HG02759 (cell line): ENCODE measurements around the gene SLC25A4.
"Not testable (repeated sequence)": the region's sequence is repeated elsewhere in the genome, so short reads cannot be mapped to it uniquely, and the experiment has no call there.

Experiments used
- ATAC-seq: cut with Tn5 transposase; IDR thresholded peaks from one replicate; pipeline ENCODE4 v1.9.1; 2021; ENCODE audit warnings: mild to moderate bottlenecking, moderate library complexity; ENCODE audit not compliant: unreplicated experiment

Gene SLC25A4

GRCh38 chr4:185142912-185143600, at the start of gene SLC25A4:
Gene SLC25A4 (plus strand): TSS chr4:185143266. CDS start chr4:185143373, 107 bp downstream.
- peak; percentile 96 for ATAC-seq

- no peak for ATAC-seq
Measured at GRCh38 chr4:185093603-185094002, 49.5 kb upstream of the SLC25A4 start.

- ATAC-seq = no peak
Measured at GRCh38 chr4:185096032-185096653, 46.9 kb upstream of the SLC25A4 start.

- ATAC-seq = no peak
Measured at GRCh38 chr4:185098474-185098873, 44.6 kb upstream of the SLC25A4 start.

GRCh38 chr4:185099024-185099682, 43.9 kb upstream of the SLC25A4 start:
- ATAC-seq = no peak

- no peak for ATAC-seq
Measured at GRCh38 chr4:185099940-185100339, 43.1 kb upstream of the SLC25A4 start.

- no peak for ATAC-seq
Measured at GRCh38 chr4:185100423-185100822, 42.6 kb upstream of the SLC25A4 start.

GRCh38 chr4:185101354-185101890, 41.6 kb upstream of the SLC25A4 start:
- no peak for ATAC-seq

- ATAC-seq = no peak
Measured at GRCh38 chr4:185104733-185105132, 38.3 kb upstream of the SLC25A4 start.

- ATAC-seq = no peak
Measured at GRCh38 chr4:185106353-185106752, 36.7 kb upstream of the SLC25A4 start.

GRCh38 chr4:185107574-185107973, 35.5 kb upstream of the SLC25A4 start:
- not testable (repeated sequence) for ATAC-seq

GRCh38 chr4:185108185-185108584, 34.9 kb upstream of the SLC25A4 start:
- no peak for ATAC-seq

GRCh38 chr4:185108669-185109068, 34.4 kb upstream of the SLC25A4 start:
- ATAC-seq = peak; percentile 39

- ATAC-seq = no peak
Measured at GRCh38 chr4:185109736-185110135, 33.3 kb upstream of the SLC25A4 start.

- ATAC-seq = no peak
Measured at GRCh38 chr4:185110375-185110823, 32.7 kb upstream of the SLC25A4 start.

GRCh38 chr4:185112104-185112503, 31.0 kb upstream of the SLC25A4 start:
- ATAC-seq = no peak

- no peak for ATAC-seq
Measured at GRCh38 chr4:185113340-185113739, 29.7 kb upstream of the SLC25A4 start.

- no peak for ATAC-seq
Measured at GRCh38 chr4:185115827-185116232, 27.2 kb upstream of the SLC25A4 start.

- no peak for ATAC-seq
Measured at GRCh38 chr4:185117300-185117934, 25.6 kb upstream of the SLC25A4 start.

GRCh38 chr4:185118876-185119275, 24.2 kb upstream of the SLC25A4 start:
- ATAC-seq = no peak

GRCh38 chr4:185119467-185119866, 23.6 kb upstream of the SLC25A4 start:
- ATAC-seq = not testable (repeated sequence)
